Ecto neural progenitor cell (in vitro differentiated cells): ENCODE results near the gene MKKS.
"Not testable (repeated sequence)": the region's sequence is repeated elsewhere in the genome, so short reads cannot be mapped to it uniquely, and the experiment has no call there.

Experiments
- DNase-seq: peaks from one replicate; pipeline ENCODE4 v3.0.0-alpha.2; 2018; ENCODE audit warnings: low spot score

Gene MKKS

DNA sequence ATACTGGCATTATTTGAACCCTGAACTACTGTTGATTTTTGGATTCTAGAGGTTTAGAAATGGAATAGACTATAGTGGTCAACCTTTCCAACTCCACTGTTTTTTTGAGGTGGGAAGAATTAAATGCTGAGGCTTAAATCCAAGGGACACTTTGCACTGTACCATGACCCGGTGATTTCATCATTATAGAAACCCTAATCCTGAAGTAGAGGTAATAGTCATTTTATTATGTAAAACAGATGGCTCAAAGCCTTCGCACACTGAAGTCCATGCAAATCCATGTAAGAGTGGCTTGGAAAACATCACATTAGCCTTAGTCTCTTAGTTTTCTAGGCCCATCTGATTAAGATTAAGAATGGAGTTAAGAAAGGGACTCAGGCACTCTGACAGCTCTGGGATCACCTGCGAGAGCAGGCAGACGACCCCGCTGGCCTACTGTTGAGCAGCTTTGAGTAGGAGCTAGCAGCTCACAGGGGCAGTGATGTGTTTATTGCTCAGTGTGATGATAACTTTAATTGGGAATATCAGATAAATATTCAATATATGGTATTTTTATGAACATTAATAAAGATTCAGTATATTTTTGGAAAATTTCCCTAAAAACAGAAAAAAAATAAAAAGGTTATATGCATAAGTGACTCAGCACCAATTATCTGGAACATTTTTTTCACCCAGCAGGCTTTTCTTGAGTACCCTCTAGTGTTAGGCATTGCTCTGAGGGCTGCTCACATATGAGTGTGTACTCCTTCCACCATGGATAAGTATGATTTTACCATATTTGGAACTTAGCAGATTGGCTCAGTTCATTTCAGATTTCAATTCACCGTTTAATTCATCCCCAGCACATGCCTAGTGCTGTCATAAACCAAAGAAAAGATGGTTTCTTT is 14.5 kb upstream of the MKKS start:
- no peak for DNase-seq

- DNase-seq = no peak
Observed at GRCh38 chr20:10447028-10447427, 13.0 kb upstream of the MKKS start.

GRCh38 chr20:10445758-10446157 is 11.7 kb upstream of the MKKS start:
- no peak for DNase-seq

GRCh38 chr20:10443936-10444335 is 9.9 kb upstream of the MKKS start:
- DNase-seq = no peak

GRCh38 chr20:10438217-10438616 is 4.2 kb upstream of the MKKS start:
- no peak for DNase-seq

- DNase-seq = no peak
Observed at GRCh38 chr20:10436053-10436699, 2.2 kb upstream of the MKKS start.

DNA sequence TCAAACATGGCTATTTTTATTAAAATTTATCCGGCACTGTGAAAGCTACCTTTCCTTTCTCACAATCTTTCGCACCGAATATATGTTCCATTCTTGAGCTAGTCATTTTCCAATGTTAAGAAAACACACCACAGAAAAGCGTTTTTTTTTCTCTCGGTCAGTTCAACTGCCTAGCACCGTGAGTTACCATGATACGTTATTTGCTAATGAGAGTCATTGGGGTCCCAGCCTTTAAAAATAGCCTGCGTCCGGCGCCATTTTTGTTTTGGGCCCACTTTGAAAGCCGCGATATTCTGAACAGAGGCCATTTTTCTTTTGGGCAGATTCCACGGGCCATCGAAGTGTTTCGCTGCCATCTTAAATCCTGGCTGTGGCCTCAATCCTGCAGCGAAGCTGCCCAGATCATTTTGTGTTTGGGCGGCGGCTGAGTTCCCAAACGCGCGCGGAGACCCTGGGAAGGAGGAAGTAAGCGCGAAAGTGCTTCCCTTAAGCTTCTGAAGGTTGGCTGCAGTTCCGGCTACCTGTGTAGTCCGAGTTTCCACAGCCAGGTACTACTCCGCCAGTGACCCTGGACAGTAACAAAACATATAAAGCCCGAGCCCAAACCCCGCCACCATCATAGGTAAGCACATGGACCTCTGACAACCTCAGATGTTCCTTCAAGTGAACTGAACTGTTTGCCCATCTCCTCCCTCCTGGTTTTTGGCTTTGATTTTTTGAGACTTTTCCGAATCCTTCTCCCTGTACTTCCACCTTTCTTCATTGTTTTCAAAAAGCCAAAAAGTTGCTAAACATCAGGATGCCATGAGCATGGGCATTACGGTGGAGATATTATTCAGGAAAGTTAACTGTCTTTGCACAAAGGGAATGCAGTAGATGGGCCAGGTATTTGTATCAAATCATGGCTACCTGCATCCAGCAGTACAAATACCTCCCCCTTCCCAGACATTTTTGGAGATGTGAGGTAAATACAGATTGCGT is 1.1 kb upstream of the MKKS start, which contains the start of gene SLX4IP:
SLX4IP (plus strand) TSS at position 474 of the 981 bp plus-strand sequence. CDS start 22,900 bp downstream, outside the sequence.
- DNase-seq = peak; percentile 90

- peak; percentile 92 for DNase-seq
Observed at GRCh38 chr20:10434467-10434831, 427 bp upstream of the MKKS start.

GRCh38 chr20:10433014-10433622 is 904 bp downstream of the MKKS start:
- no peak for DNase-seq

GRCh38 chr20:10432079-10432478 is 1.9 kb downstream of the MKKS start:
- DNase-seq = no peak

DNA sequence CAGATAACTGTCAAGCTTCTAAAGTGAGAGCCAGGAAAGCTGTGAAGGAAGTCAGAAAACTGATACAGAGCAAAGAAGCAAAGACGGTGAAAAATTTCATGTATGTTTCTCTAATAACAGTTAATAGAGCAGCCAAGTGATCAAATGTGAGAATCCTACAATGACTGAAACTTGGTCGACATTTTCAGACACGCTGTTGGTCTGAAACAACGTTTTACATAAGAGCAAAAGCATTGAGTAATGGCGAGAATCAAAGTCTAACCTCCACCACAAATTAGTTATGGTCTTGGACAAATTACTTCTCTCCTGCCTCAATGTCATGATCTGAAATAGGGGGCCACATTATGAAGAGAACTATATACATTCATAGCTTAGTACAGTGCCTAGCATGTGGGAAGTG is 3.3 kb downstream of the MKKS start:
- no peak for DNase-seq

GRCh38 chr20:10430000-10430466 is 4.0 kb downstream of the MKKS start:
- DNase-seq = no peak

GRCh38 chr20:10429443-10429981 is 4.5 kb downstream of the MKKS start:
- no peak for DNase-seq

- no peak for DNase-seq
Observed at GRCh38 chr20:10428008-10428407, 6.0 kb downstream of the MKKS start.

DNA sequence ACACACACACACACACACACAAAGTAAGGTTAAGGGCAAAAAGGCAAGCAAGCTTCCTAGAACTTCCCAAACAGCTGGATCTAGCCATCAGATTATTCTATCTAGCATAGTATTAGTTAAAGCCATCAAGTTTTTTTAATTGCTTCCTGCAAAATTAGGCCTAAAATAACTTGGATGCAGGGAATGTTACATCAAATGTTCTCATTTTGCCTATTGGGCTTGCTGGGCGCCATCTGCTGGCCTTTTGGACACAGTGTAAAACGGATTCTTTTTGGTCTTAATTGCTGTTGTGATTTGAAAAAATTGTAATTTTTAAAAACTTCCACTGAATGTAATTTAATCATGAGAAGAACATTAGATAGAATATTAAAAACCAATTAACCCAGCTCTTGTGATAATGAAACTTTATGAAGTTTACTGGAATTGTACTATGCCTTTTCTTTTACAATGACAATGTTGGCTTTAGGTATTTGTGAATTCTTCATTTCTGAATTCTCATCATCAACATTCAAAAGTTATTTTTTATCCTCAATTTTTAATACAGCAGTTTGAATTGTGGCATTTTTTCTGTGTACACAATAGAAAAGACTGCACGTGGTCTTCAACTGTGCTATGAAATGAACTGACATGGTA is 6.8 kb downstream of the MKKS start:
- DNase-seq = no peak

GRCh38 chr20:10423735-10424134 is 10.3 kb downstream of the MKKS start:
- DNase-seq = no peak

- no peak for DNase-seq
Observed at GRCh38 chr20:10419550-10420133, 14.4 kb downstream of the MKKS start.

DNA sequence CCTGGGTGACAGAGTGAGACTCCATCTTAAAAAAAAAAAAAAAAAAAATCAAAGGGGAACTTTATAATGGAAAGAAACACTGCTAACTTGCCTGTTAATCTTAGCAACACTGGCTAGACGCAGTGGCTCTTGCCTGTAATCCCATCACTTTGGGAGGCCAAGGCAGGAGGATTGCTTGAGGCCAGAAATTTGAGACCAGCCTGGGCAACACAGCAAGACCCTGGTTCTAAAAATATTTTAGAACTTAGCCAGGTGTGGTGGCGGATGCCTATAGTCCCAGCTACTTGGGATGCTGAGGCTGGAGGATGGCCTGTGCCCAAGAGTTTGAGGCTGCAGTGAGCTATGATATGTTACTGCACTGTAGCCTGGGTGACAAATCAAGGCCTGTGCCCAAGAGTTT is 16.8 kb downstream of the MKKS start:
- DNase-seq = not testable (repeated sequence)

DNA sequence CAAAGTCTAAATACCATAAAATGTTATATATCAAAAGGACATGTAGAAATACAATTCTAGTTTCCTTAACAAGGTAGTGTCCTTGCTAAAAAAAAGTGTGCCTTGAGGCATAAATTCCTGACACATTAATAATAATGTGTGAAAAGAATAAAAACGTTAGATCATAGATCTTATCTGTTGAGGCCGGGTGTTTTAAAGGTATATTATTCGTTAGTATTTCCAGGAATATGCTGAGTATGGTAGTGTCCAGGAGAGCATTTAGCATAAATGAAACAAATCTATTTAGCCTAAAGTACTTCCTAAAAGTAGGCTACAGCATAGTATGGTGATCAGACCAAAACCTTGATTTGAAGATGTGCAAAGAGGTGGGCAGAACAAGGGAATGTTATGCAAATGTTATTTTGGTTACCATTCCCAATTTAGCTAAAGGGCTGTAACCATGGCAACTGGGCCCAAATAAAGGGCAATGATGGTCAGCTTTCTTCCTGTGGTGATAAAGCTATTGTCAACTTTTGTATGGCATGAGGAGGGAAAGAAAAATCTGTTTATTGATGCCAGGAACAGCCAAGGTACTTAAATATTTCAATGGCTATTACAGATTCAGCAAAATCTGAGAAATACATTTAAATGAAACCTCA is 18.9 kb downstream of the MKKS start:
- no peak for DNase-seq
